NCI-H345 treated with DMSO at 0.1 percent for 48 hours (cell line): ENCODE results near the gene ALX3.

Experiments
- DNase-seq: peaks from one replicate; lab custom pipeline; 2025; ENCODE audit not compliant: unreplicated experiment; lab: John Stamatoyannopoulos, UW

ALX3 gene

GRCh38 chr1:110067479-110067892 lies 3.0 kb downstream of the ALX3 start:
- DNase-seq = no peak

GRCh38 chr1:110065841-110066240 lies 4.6 kb downstream of the ALX3 start:
- DNase-seq = no peak

- no peak for DNase-seq
Measured at GRCh38 chr1:110064576-110065337, 5.7 kb downstream of the ALX3 start.

GRCh38 chr1:110063781-110064180 lies 6.7 kb downstream of the ALX3 start:
- DNase-seq = no peak

- DNase-seq = no peak
Measured at GRCh38 chr1:110062612-110063011, 7.9 kb downstream of the ALX3 start.

GRCh38 chr1:110061341-110061740 lies 9.1 kb downstream of the ALX3 start:
- DNase-seq = no peak

- no peak for DNase-seq
Measured at GRCh38 chr1:110060662-110061060, 9.8 kb downstream of the ALX3 start.

- DNase-seq = no peak
Measured at GRCh38 chr1:110060034-110060661, 10.3 kb downstream of the ALX3 start.

- DNase-seq = no peak
Measured at GRCh38 chr1:110059133-110059863, 11.2 kb downstream of the ALX3 start.

- DNase-seq = no peak
Measured at GRCh38 chr1:110058591-110058990, 11.9 kb downstream of the ALX3 start.

GRCh38 chr1:110057963-110058518 lies 12.4 kb downstream of the ALX3 start:
- no peak for DNase-seq

- no peak for DNase-seq
Measured at GRCh38 chr1:110056776-110057175, 13.7 kb downstream of the ALX3 start.

- no peak for DNase-seq
Measured at GRCh38 chr1:110056285-110056683, 14.2 kb downstream of the ALX3 start.

- no peak for DNase-seq
Measured at GRCh38 chr1:110055493-110056284, 14.8 kb downstream of the ALX3 start.

GRCh38 chr1:110053552-110054428 lies 16.7 kb downstream of the ALX3 start:
- DNase-seq = no peak

GRCh38 chr1:110051262-110051648 lies 19.2 kb downstream of the ALX3 start:
- DNase-seq = no peak

- DNase-seq = no peak
Measured at GRCh38 chr1:110050602-110051261, 19.7 kb downstream of the ALX3 start.

- no peak for DNase-seq
Measured at GRCh38 chr1:110049801-110050601, 20.5 kb downstream of the ALX3 start.
